ENCODE measurements around the gene STEAP1B.
"Not testable (repeated sequence)": the region's sequence is repeated elsewhere in the genome, so short reads cannot be mapped to it uniquely, and the experiment has no call there.

STEAP1B gene

GRCh38 chr7:22496296-22496888 is 3.6 kb downstream of the STEAP1B start:
- not testable (repeated sequence) for DNase-seq

- not testable (repeated sequence) for DNase-seq
Measured at GRCh38 chr7:22493160-22493925, 6.6 kb downstream of the STEAP1B start.

GRCh38 chr7:22488643-22489462 is 11.1 kb downstream of the STEAP1B start:
- peak; percentile 82 for DNase-seq

DNA sequence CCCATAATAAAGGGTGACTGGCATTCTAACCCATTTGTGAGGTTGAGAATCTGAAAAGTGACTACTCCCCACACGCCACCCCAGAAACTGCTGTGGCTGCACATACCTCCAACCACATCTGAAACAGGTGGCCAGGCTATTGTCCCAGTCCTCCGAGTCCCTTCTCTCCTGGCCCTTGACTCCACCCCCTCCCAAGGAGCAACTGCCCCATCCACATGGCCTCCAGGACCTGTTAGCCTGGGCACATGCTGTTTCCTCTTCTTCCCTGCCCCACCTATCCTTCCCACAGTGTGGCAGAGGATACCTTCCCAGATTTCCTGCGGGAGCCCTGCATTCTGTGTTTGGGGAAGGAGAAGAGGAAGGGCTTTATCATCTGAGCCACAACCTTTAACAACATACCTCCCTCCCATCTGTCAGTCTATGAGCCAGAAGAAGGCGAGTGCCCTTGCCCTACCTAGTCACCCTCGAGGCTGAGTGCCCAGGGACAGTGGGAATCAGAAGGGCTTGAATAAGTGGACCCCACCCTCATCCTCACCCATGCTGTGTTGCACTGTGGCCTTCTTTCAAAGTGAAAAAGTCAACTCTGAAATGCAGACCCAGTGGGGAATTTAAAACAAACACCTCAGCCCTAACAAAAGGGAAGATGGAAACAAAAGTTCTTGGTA is 11.9 kb downstream of the STEAP1B start:
- DNase-seq: no peak

DNA sequence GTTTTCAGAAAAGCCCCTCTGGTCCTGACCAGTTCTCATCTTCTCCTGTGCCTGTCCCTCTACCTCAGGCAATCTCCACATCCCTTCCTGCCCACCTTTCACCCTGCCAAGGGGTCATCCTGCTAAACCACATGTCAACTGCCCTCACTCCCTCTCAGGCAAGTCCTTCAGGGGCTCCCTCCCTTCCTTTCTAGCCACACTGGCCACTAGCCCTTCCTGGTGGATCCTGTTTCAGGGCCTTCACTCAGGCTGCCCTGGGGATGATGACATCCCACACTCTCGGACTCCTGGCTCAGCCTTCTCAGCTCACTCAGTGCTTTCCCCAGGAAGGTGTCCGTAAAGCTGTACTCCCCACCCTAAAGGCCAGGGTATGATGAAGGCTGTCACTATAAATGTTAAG is 13.4 kb downstream of the STEAP1B start:
- DNase-seq: no peak

DNA sequence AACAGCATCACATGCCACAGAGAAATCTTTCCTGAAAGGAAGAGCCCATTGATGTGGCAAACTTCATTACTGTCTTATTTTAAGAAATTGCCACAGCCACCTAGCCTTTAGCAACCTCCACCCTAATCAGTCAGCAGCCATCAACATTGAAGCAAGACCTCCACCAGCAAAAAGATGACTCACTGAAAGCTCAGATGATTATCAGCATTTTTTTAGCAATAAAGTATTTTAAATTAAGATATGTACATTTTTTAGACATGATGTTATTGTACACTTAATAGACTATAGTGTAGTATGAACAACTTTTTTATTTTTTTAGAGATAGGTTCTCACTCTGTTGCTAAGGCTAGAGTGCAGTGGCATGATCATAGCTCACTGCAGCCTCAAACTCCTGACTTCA is 14.8 kb downstream of the STEAP1B start:
- DNase-seq: no peak

DNA sequence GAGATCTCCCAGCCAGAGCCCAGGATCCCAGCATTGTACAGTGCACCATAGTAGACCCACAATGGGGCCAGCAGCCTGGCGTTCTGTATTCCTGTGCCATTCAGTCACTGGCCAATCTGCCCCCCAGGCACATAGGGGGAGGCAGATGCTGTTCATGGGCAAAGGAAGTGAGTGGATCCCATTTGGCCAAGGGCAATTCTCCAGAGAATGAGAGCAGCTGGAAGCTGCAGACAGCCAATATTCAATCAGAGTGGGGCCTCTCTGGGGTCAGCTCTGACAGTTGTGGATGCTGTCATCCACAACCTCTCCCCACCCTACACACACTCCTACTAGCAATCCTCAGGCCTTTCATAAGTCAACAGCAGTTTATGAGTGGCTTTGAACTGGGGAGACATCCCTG is 17.5 kb downstream of the STEAP1B start:
- DNase-seq: no peak

GRCh38 chr7:22481726-22482125 is 18.3 kb downstream of the STEAP1B start:
- DNase-seq: peak; percentile 54

- peak; percentile 30 for DNase-seq
Measured at GRCh38 chr7:22480523-22481075, 19.4 kb downstream of the STEAP1B start.

- DNase-seq: no peak
Measured at GRCh38 chr7:22477876-22478450, 22.0 kb downstream of the STEAP1B start.

- no peak for DNase-seq
Measured at GRCh38 chr7:22477262-22477661, 22.7 kb downstream of the STEAP1B start.

GRCh38 chr7:22476824-22477223 is 23.2 kb downstream of the STEAP1B start:
- DNase-seq: no peak

DNA sequence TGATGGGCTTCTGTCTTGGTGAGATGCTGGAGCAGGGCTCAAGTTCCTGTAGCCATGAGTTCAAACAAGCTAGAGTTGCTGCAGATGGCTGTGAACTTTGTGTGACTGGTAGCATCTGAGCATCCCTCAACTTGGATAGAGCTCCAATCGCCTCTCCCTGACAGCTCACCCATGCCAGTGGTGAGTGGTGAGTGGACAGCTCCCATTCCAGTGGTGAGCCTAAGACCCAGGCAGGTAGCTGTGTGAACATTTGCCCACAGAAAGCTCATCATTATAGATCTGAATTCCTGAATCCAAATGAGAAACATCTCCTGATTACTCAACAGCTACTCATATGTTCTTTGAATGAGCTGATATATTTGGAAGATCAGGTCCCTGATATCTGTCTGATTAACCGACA is 25.3 kb downstream of the STEAP1B start:
- DNase-seq: no peak

GRCh38 chr7:22470981-22471380 is 29.0 kb downstream of the STEAP1B start:
- no peak for DNase-seq

DNA sequence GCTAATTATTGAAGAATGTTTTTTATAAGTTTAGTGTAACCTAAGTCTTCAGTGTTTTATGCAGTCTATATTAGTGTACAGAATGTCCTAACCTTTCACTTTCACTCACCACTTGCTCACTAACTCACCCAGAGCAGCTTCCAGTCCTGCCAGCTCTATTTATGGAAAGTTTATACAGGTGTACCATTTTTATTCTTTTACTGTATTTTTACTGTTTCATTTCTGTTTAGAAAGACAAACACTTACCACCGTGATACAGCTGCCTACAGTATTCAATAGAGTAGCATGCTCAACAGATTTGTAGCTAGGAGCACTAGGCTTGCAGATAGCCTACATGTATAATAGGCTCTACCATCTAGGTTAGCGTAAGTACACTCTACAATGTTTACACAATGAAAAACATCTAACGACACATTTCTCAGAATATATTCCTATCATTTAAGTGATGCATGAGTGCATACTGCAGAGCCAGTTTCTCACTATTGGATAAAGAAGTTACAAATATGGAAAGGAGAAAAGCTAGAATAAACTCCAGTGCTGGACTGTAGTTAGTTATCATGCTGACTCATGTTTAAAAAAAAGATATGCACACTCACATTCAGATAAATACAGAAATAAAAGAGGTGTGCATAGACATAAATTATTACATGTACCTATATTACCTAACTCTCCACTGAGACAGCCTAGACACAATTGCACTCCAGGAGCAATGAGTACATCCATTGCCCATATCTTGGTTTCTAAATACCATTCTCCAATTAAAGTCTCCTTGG is 30.4 kb downstream of the STEAP1B start:
- peak; percentile 73 for DNase-seq

GRCh38 chr7:22468609-22469008 is 31.4 kb downstream of the STEAP1B start:
- no peak for DNase-seq

- DNase-seq: no peak
Measured at GRCh38 chr7:22464299-22464698, 35.7 kb downstream of the STEAP1B start.

DNA sequence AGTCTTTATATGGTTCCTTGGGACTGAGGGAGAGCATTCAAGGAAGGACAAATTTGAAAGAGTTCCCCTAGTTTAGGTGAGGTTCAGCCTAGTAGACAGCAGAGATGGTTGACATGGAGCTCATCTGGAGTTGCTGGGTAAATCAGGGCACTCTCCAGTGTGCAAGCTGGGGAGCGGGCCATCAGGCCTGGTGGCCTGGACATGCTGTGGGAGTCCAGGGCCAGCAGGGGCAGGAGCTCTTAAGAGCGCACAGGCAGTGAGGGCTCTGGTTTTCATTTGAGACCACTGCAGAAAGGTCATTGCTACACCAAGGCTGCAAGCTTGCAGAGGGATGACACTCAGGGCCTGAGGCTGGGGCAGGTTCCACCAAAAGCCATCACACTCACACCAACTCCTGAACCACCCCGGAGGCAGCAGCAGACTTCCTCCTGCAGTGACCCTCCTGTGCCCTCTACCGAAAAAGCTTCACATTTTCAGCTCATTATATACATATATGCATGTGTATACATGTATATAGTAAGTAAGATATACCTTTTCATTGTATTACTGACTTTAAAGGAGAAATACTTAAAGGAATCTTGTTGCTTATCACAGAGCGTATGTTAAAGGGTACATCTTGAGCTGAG is 39.5 kb downstream of the STEAP1B start:
- no peak for DNase-seq

DNA sequence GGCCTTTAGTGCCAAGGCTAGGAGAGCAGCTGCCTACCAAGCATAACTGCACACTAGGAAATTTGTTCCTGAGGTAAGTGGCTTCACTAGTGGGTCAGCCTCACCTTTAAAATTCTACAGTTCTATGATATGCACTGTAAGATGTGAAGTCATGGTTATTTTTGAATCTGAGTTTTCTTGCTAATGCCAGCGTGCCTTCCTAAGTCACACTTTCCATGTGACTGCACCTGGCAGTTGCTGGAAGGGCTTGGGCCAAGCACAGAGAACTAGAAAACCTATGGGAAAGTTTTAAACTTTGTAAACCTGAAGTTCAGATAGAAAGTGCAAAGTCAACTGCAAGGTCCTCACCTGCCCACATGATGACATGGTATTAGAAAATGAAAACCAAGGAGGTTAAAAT is 42.5 kb downstream of the STEAP1B start:
- DNase-seq: no peak

GRCh38 chr7:22454446-22454845 is 45.5 kb downstream of the STEAP1B start:
- no peak for DNase-seq

DNA sequence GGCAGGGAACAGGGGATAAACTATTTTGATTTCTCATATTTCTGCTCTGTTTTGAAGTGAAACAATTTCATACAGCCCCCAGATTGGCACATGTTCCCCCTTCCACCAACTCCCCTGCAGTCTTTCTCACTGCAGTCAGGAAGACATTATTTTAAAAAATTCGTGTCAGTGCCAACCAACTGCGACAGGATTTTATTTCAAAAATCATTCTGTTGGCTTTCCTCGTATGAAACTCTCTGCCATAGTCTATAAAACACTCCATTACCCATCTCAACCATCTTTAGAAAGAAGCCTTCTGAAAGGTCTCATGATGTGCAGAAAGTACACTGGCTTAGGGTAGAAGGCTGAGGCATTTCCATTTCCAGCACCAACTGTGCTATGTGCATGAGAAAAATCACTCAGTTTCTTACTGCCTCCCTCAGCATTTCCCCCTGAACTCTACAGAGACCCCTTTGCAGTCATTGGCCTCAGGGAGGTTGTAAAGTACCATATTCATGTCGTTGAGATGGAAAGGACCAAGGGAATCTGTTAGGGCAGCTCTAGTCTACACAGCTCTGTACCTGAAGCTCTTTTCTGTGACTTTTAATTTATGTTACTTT is 46.9 kb downstream of the STEAP1B start:
- DNase-seq: no peak

Measured in NCI-H2029 treated with DMSO at 0.1 percent for 48 hours (cell line).